ENCODE data around the gene PLXNC1.

The PLXNC1 gene

DNA sequence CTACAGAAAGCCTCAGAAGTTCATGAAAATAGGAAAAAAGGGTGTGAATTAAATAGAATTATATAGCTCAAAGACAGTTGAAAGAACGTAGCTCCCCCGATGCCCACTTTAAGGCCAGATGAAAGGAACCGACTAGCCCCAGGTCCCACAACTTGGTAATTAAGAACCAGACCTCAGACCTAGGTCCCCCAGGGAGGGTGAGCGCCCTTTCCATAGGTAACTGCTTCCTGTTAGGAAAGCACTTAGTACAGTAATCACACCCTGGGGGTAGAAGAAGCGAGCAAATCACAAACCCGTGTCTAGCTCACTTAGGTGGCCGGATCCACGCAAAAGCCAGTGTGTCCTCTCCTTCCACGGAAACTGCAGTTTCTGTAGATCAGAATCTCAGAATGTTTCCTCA lies 77.1 kb downstream of the PLXNC1 start:
- H3K27ac ChIP-seq (ENCODE audit: low read depth, low read length): no peak overlapping the region
- no peak overlapping the region for H3K4me3 ChIP-seq (ENCODE audit: low read depth, low read length)
- no peaks in the 10 kb centered on the region for H3K27me3 ChIP-seq (ENCODE audit: control insufficient read depth, insufficient read depth, low read length)
- no peak overlapping the region for H3K9ac ChIP-seq (ENCODE audit: low read depth, low read length)
- peaks cover 10% of the 10 kb centered on the region for H3K4me1 ChIP-seq (ENCODE audit: control insufficient read depth, insufficient read depth, low read length)
- no peaks in the 10 kb centered on the region for H3K36me3 ChIP-seq (ENCODE audit: control insufficient read depth, insufficient read depth, low read length)
- no peaks in the 10 kb centered on the region for H3K9me3 ChIP-seq (ENCODE audit: control insufficient read depth, insufficient read depth, low read length)

DNA sequence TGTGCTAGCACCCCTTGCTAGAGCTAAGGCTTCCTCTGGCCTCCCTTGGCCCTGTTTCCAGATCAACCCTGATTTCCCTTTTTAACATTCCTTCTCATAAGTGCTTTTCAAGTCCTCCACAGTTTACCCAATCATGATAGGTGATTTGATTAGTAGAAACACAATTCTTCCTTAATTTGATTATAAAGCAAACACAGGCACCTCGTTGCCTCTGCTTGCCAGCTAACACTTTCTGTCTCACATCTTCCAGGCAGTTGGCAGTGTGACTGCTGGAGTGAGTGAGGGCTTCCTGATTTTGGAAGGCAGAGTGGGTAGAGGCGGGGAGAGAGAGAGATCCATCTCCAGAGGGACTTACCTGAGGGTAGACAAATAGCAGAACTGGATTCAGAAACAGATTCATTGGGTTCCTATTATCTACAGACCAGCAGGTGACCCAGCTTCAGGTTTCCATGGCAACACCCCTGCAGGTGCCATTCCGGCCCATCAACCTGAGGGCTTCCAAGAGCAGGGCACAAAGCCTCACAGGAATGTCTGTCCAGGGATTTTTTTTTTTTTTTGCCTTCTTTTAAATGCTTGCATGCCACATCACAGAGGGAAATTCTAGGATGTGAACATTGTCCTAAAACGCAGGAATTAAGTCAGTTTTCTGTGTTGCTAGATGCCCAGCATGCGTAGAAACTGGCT lies 77.7 kb downstream of the PLXNC1 start:
- Histone ChIP-seq H3K4me1 (ENCODE audit: control insufficient read depth, insufficient read depth, low read length) (peaks cover 10% of the 10 kb centered on the region), H3K27me3 (ENCODE audit: control insufficient read depth, insufficient read depth, low read length) (no peaks in the 10 kb centered on the region), H3K36me3 (ENCODE audit: control insufficient read depth, insufficient read depth, low read length) (no peaks in the 10 kb centered on the region), H3K27ac (ENCODE audit: low read depth, low read length) (no peak overlapping the region), H3K4me3 (ENCODE audit: low read depth, low read length) (no peak overlapping the region), H3K9me3 (ENCODE audit: control insufficient read depth, insufficient read depth, low read length) (no peaks in the 10 kb centered on the region), H3K9ac (ENCODE audit: low read depth, low read length) (no peak overlapping the region)

DNA sequence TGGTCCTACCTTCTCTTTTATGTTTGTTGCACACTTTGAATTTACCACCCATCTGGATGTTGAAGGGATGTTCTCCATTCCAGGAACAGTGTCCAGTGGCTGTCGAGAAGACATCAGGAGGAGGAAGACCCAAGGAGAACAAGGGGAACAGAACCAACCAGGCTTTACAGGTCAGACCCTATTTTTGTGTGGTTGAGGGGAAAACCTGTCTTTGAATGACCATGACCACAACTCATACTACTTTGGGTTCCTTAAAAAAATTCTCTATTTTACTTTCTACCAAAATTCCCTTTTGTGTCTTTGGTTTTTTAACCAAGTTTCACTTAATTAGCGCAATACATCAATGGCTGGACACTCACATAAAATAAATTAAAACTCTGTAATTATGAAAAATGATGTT lies 78.7 kb downstream of the PLXNC1 start:
- Histone ChIP-seq H3K36me3 (ENCODE audit: control insufficient read depth, insufficient read depth, low read length) (no peaks in the 10 kb centered on the region), H3K9ac (ENCODE audit: low read depth, low read length) (no peak overlapping the region), H3K4me1 (ENCODE audit: control insufficient read depth, insufficient read depth, low read length) (peaks cover 10% of the 10 kb centered on the region), H3K27ac (ENCODE audit: low read depth, low read length) (no peak overlapping the region), H3K4me3 (ENCODE audit: low read depth, low read length) (no peak overlapping the region), H3K9me3 (ENCODE audit: control insufficient read depth, insufficient read depth, low read length) (no peaks in the 10 kb centered on the region), H3K27me3 (ENCODE audit: control insufficient read depth, insufficient read depth, low read length) (no peaks in the 10 kb centered on the region)

DNA sequence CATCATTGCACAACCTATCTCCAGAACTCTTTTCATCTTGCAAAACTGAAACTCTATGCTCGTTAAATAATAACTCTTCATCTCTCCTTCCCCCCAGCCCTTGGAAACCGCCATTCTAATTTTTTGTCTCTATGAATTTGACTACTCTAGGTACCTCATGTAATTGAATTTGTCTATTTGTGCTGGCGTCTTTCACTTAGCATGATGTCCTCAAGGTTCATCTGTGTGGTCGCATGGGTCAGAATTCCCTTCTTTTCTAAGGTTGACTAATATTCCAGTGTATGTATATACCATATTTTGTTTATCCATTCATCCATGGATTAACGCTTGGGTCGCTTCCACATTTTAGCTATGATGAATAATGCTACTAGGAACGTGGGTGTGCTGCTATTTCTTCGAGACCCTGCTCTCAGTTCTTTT lies 80.1 kb downstream of the PLXNC1 start:
- Histone ChIP-seq H3K27me3 (ENCODE audit: control insufficient read depth, insufficient read depth, low read length) (no peaks in the 10 kb centered on the region), H3K4me1 (ENCODE audit: control insufficient read depth, insufficient read depth, low read length) (peaks cover 10% of the 10 kb centered on the region), H3K4me3 (ENCODE audit: low read depth, low read length) (no peak overlapping the region), H3K36me3 (ENCODE audit: control insufficient read depth, insufficient read depth, low read length) (no peaks in the 10 kb centered on the region), H3K9me3 (ENCODE audit: control insufficient read depth, insufficient read depth, low read length) (no peaks in the 10 kb centered on the region), H3K9ac (ENCODE audit: low read depth, low read length) (no peak overlapping the region), H3K27ac (ENCODE audit: low read depth, low read length) (no peak overlapping the region)

DNA sequence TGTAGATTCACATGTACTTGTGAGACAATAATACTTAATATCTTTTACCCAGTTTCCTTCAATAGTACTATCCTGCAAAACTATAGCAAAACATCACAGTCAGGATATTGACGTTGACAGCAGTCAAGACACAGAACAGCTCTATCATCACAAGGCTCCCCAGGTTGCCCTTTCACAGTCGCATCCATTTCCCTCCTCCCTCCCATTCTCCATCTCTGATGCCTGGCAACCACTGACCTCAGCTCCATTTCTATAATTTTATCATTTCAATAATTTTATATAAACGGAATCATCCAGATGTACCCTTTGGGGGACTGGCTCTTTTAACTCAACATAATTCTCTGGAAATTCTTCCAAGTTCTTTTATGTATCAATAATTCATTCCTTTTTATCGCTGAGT lies 81.5 kb downstream of the PLXNC1 start:
- Histone ChIP-seq H3K4me1 (ENCODE audit: control insufficient read depth, insufficient read depth, low read length) (peaks cover 10% of the 10 kb centered on the region), H3K36me3 (ENCODE audit: control insufficient read depth, insufficient read depth, low read length) (no peaks in the 10 kb centered on the region), H3K9me3 (ENCODE audit: control insufficient read depth, insufficient read depth, low read length) (no peaks in the 10 kb centered on the region), H3K4me3 (ENCODE audit: low read depth, low read length) (no peak overlapping the region), H3K27ac (ENCODE audit: low read depth, low read length) (no peak overlapping the region), H3K9ac (ENCODE audit: low read depth, low read length) (no peak overlapping the region), H3K27me3 (ENCODE audit: control insufficient read depth, insufficient read depth, low read length) (no peaks in the 10 kb centered on the region)

DNA sequence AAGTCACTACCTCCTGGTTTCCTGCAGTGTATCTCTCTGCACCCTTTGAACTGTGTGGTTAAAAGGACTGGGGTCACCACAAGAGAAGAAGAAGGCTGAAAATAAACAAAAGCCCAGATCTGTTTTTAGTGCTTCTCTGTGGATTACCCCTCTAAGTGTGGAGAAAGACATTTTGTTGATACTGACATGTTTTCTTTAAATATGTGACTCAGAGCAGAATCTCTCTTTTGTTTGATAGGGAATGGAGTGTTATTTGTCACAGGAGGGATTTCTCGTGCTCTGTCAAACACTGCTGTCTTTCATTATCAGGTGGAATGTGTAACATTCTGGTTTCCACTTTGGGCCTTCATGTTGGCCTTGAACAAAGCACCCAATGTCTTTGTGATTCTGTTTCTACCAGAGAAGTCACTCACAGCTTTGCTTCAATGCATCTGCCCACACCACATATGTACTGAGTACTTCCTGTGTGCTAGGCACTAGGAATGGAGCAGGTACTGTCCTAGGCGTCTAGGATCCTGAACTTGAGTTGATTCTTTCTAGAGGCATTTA lies 82.1 kb downstream of the PLXNC1 start:
- Histone ChIP-seq H3K27me3 (ENCODE audit: control insufficient read depth, insufficient read depth, low read length) (no peaks in the 10 kb centered on the region), H3K27ac (ENCODE audit: low read depth, low read length) (no peak overlapping the region)

DNA sequence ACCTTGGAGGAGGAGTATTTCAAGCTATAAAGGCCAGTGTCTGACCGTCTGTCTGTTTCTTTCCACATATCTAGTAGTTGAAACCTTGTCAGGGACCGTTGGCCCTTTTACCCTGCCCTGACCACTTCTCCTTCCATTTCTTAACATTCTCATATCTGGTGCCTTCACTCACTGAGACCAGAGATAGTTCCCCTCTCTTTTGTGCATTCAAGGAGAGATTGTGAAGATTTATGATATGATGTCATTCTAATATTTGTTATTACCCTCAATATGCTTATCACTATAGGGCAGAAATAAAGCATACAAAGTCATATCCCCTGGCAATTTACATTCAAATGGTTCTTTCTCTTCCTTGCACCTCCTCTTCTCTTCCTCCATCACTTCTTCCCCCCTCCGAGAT lies 83.3 kb downstream of the PLXNC1 start:
- H3K27ac ChIP-seq (ENCODE audit: low read depth, low read length): no peak overlapping the region
- no peaks in the 10 kb centered on the region for H3K27me3 ChIP-seq (ENCODE audit: control insufficient read depth, insufficient read depth, low read length)
- H3K4me3 ChIP-seq (ENCODE audit: low read depth, low read length): no peak overlapping the region
- no peaks in the 10 kb centered on the region for H3K9me3 ChIP-seq (ENCODE audit: control insufficient read depth, insufficient read depth, low read length)
- no peaks in the 10 kb centered on the region for H3K36me3 ChIP-seq (ENCODE audit: control insufficient read depth, insufficient read depth, low read length)
- H3K4me1 ChIP-seq (ENCODE audit: control insufficient read depth, insufficient read depth, low read length): no peaks in the 10 kb centered on the region
- no peak overlapping the region for H3K9ac ChIP-seq (ENCODE audit: low read depth, low read length)

More for the DNA sequence above, 82.1 kb downstream of the PLXNC1 start:
- no peak overlapping the region for H3K4me3 ChIP-seq (ENCODE audit: low read depth, low read length)
- H3K4me1 ChIP-seq (ENCODE audit: control insufficient read depth, insufficient read depth, low read length): peaks cover 10% of the 10 kb centered on the region
- H3K36me3 ChIP-seq (ENCODE audit: control insufficient read depth, insufficient read depth, low read length): no peaks in the 10 kb centered on the region
- H3K9ac ChIP-seq (ENCODE audit: low read depth, low read length): no peak overlapping the region
- no peaks in the 10 kb centered on the region for H3K9me3 ChIP-seq (ENCODE audit: control insufficient read depth, insufficient read depth, low read length)

DNA sequence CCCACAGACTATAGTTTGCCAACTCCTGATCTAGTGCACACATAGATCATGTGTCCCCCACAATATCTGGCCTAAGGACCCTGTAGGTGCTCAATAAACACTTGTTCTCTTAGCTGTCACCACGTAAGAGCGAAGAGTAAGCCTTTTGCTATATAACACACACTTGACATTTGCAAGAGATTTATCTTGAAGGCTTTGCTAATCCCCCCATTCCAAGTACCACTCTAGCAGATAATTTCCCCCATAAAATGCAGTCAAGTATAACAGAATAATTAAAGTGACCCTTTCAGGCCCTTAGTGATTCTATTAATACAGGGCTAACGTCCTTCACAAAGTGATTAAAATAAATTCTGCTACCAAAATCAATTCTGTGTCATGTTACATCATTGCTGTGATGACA lies 87.5 kb downstream of the PLXNC1 start:
- Histone ChIP-seq H3K27me3 (ENCODE audit: control insufficient read depth, insufficient read depth, low read length) (no peaks in the 10 kb centered on the region), H3K27ac (ENCODE audit: low read depth, low read length) (no peak overlapping the region), H3K9ac (ENCODE audit: low read depth, low read length) (no peak overlapping the region)

DNA sequence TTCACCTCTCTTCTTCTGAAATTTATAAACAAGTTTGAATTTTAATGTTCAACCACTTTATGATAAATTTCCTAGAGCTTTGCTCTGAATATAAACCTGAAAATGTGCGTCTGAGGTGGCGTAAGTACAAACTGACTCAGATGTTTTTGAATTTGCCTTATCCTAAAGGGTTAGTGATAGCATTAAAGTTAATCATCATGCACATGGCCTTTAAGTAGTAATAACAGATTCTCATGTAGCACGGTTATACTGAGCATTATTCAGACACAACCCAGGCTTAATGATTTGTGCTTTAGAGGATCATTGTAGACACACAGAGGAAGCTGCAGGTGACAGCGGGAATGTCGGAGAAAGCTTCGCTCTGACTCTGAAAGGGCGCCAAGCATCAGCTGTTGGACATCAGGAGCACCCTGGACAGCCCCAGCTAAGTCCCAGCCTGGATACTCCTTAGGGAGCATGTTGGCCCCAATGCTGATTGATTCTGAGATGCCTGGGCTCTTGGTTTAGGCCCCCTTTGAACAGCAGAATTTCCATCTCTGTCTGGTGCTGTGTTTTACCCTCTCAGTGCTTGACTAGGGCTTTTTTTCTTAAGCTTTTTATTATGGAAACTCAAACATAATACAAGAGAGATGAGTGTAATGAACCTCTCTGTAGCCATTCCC lies 91.1 kb downstream of the PLXNC1 start:
- Histone ChIP-seq H3K36me3 (ENCODE audit: control insufficient read depth, insufficient read depth, low read length) (no peaks in the 10 kb centered on the region), H3K9me3 (ENCODE audit: control insufficient read depth, insufficient read depth, low read length) (no peaks in the 10 kb centered on the region), H3K4me1 (ENCODE audit: control insufficient read depth, insufficient read depth, low read length) (no peaks in the 10 kb centered on the region), H3K27me3 (ENCODE audit: control insufficient read depth, insufficient read depth, low read length) (no peaks in the 10 kb centered on the region), H3K4me3 (ENCODE audit: low read depth, low read length) (no peak overlapping the region), H3K27ac (ENCODE audit: low read depth, low read length) (no peak overlapping the region), H3K9ac (ENCODE audit: low read depth, low read length) (no peak overlapping the region)

More for the DNA sequence above, 87.5 kb downstream of the PLXNC1 start:
- H3K9me3 ChIP-seq (ENCODE audit: control insufficient read depth, insufficient read depth, low read length): no peaks in the 10 kb centered on the region
- no peaks in the 10 kb centered on the region for H3K4me1 ChIP-seq (ENCODE audit: control insufficient read depth, insufficient read depth, low read length)
- H3K4me3 ChIP-seq (ENCODE audit: low read depth, low read length): no peak overlapping the region
- no peaks in the 10 kb centered on the region for H3K36me3 ChIP-seq (ENCODE audit: control insufficient read depth, insufficient read depth, low read length)

DNA sequence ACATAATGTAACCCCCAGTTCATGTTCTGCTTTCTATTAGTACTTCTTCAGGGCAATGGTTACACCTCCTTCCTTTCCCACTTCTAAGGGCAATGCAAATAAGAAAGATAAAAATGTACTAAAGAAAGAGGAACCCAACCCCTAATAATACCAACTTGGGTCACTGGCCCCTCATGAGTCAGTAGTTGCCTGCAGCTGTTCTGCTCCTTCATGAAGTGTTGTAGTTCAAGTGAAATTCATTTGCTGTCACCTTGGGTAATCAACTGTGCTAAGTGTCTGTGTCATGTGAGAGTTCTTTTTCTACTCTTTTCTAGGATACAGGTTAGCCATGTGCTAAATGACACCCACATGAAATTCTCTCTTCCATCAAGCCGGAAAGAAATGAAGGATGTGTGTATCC lies 91.8 kb downstream of the PLXNC1 start:
- Histone ChIP-seq H3K9ac (ENCODE audit: low read depth, low read length) (no peak overlapping the region), H3K4me1 (ENCODE audit: control insufficient read depth, insufficient read depth, low read length) (no peaks in the 10 kb centered on the region)

DNA sequence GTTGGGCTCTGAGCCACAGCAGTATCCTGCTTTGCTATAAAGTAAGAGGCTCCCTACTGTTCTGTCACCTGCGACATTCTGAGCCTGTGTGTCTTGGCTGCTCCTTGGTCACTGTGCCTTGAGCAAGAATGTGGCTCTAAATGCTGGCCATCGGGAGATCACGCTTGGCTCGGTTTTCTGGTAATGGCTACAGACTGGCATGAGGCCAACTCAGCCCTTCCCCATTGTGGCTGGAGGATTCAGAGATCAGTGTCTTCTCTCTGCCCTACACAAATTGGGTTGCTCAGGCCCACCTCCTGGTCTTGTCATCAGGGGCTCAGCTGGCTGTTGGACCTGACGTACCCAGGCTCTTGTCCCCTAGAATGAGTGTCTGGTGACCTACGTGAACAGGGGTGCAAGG lies 94.5 kb downstream of the PLXNC1 start:
- peaks cover 10% of the 10 kb centered on the region; the same call in 1 of the 2 replicates for H3K4me1 ChIP-seq (ENCODE audit: control insufficient read depth, insufficient read depth, low read length)

More for the DNA sequence above, 91.8 kb downstream of the PLXNC1 start:
- Histone ChIP-seq H3K4me3 (ENCODE audit: low read depth, low read length) (no peak overlapping the region), H3K27me3 (ENCODE audit: control insufficient read depth, insufficient read depth, low read length) (no peaks in the 10 kb centered on the region), H3K9me3 (ENCODE audit: control insufficient read depth, insufficient read depth, low read length) (no peaks in the 10 kb centered on the region), H3K27ac (ENCODE audit: low read depth, low read length) (no peak overlapping the region), H3K36me3 (ENCODE audit: control insufficient read depth, insufficient read depth, low read length) (no peaks in the 10 kb centered on the region)

More for the DNA sequence above, 94.5 kb downstream of the PLXNC1 start:
- H3K9me3 ChIP-seq (ENCODE audit: control insufficient read depth, insufficient read depth, low read length): no peaks in the 10 kb centered on the region
- H3K27me3 ChIP-seq (ENCODE audit: control insufficient read depth, insufficient read depth, low read length): no peaks in the 10 kb centered on the region
- H3K9ac ChIP-seq (ENCODE audit: low read depth, low read length): no peak overlapping the region
- no peaks in the 10 kb centered on the region for H3K36me3 ChIP-seq (ENCODE audit: control insufficient read depth, insufficient read depth, low read length)
- H3K4me3 ChIP-seq (ENCODE audit: low read depth, low read length): no peak overlapping the region
- no peak overlapping the region for H3K27ac ChIP-seq (ENCODE audit: low read depth, low read length)
